ENCODE measurements around the gene FNDC3A. TPM values are rescaled to one million over a fixed set of nuclear protein-coding genes. Genes with fewer than 3 reads are reported as not detected.

FNDC3A gene
- total RNA-seq, 1 experiment from 2014 or later, result 24.3 TPM

GRCh38 chr13:49210669-49211068, 235.0 kb downstream of the FNDC3A start:
- H3K36me3 ChIP-seq (ENCODE audit: control insufficient read depth, insufficient read depth, low read length), result no peaks in the 10 kb centered on the region
- in situ Hi-C loops (cut with HindIII; ENCODE audit: low pct_unique_long_range_greater_than_20kb, low sequenced_read_pairs), result no loop called here
- H3K4me3 ChIP-seq (ENCODE audit: low read depth in 2 of 2, low read length in 2 of 2), result no peak overlapping the region
- no TSS peak for BruUV-seq (replicated peaks)
- no peak for DNase-seq (ENCODE audit: low read depth, low spot score)
- H3K27me3 ChIP-seq (ENCODE audit: control insufficient read depth, insufficient read depth, low read length), result no peaks in the 10 kb centered on the region
- ChIA-PET POLR2A (no interaction called here), CTCF (no interaction called here)
- no peaks in the 10 kb centered on the region for H3K4me1 ChIP-seq (ENCODE audit: control insufficient read depth, insufficient read depth, low read length)
- no peak for ATAC-seq
- H3K27ac ChIP-seq (ENCODE audit: low read length), result no peak overlapping the region
- intact Hi-C loops (cut with micrococcal nuclease; ENCODE audit: unreplicated experiment), result no loop called here
- H3K9me3 ChIP-seq (ENCODE audit: control insufficient read depth, insufficient read depth, low read depth, low read length), result no peaks in the 10 kb centered on the region
- TF ChIP-seq SIN3A (IDR thresholded peaks at IDR 0.05; ENCODE audit: borderline replicate concordance, insufficient read depth, low read depth, low read length) (no peak), REST (IDR thresholded peaks at IDR 0.05; ENCODE audit: insufficient read depth in 1 of 2, low read depth in 2 of 2, low read length in 1 of 2) (no peak)

- in situ Hi-C loops (cut with HindIII; ENCODE audit: low pct_unique_long_range_greater_than_20kb, low sequenced_read_pairs), result no loop called here
- no peak for ATAC-seq
- ChIA-PET CTCF (no interaction called here), POLR2A (no interaction called here)
- no peak for DNase-seq (ENCODE audit: low read depth, low spot score)
- Histone ChIP-seq H3K4me1 (ENCODE audit: control insufficient read depth, insufficient read depth, low read length) (no peaks in the 10 kb centered on the region), H3K27ac (ENCODE audit: low read length) (no peak overlapping the region), H3K4me3 (ENCODE audit: low read depth in 2 of 2, low read length in 2 of 2) (no peak overlapping the region), H3K36me3 (ENCODE audit: control insufficient read depth, insufficient read depth, low read length) (no peaks in the 10 kb centered on the region), H3K9me3 (ENCODE audit: control insufficient read depth, insufficient read depth, low read depth, low read length) (no peaks in the 10 kb centered on the region), H3K27me3 (ENCODE audit: control insufficient read depth, insufficient read depth, low read length) (no peaks in the 10 kb centered on the region)
- TF ChIP-seq POLR2AphosphoS5 (IDR thresholded peaks at IDR 0.05; ENCODE audit: low read depth, low read length), result no peak
- no peak for TF ChIP-seq CTCF (IDR thresholded peaks at IDR 0.05)
- no peak for TF ChIP-seq REST (IDR thresholded peaks at IDR 0.05; ENCODE audit: insufficient read depth in 1 of 2, low read depth in 2 of 2, low read length in 1 of 2)
- TF ChIP-seq TCF7L2 (IDR thresholded peaks at IDR 0.05; ENCODE audit: low read depth, low read length), result no peak
- TF ChIP-seq SIN3A (IDR thresholded peaks at IDR 0.05; ENCODE audit: borderline replicate concordance, insufficient read depth, low read depth, low read length), result no peak
- intact Hi-C loops (cut with micrococcal nuclease; ENCODE audit: unreplicated experiment), result no loop called here
- no TSS peak for BruUV-seq (replicated peaks)
Measured at GRCh38 chr13:49213539-49213938, 237.8 kb downstream of the FNDC3A start.
